T-helper 2 cell treated with Interferon-gamma antibody and Interleukin-4, amounts not matched to agents 5 μg/mL and 100 μg/mL, for 36 hours (primary cell): ENCODE data around the gene SBF2.

ENCODE experiments used
- DNase-seq: peaks from one replicate; pipeline ENCODE4 v3.0.0; 2021; ENCODE audit warnings: low spot score
- H3K27ac Mint-ChIP-seq: one replicate; pipeline ENCODE4 v1.8.0; 2021; ENCODE audit warnings: mild to moderate bottlenecking, mixed read lengths
- H3K27me3 Mint-ChIP-seq: one replicate; pipeline ENCODE4 v1.8.0; 2021; ENCODE audit warnings: low read depth, mixed read lengths
- H3K36me3 Mint-ChIP-seq: one replicate; pipeline ENCODE4 v1.8.0; 2021; ENCODE audit warnings: low read depth, mixed read lengths
- H3K4me1 Mint-ChIP-seq: one replicate; pipeline ENCODE4 v1.8.0; 2021; ENCODE audit warnings: low read depth, mixed read lengths
- H3K4me3 Mint-ChIP-seq: one replicate; pipeline ENCODE4 v1.8.0; 2022; ENCODE audit warnings: mild to moderate bottlenecking, moderate library complexity, mixed read lengths
- H3K9me3 Mint-ChIP-seq: one replicate; pipeline ENCODE4 v1.8.0; 2021; ENCODE audit warnings: mixed read lengths

SBF2 gene

DNA sequence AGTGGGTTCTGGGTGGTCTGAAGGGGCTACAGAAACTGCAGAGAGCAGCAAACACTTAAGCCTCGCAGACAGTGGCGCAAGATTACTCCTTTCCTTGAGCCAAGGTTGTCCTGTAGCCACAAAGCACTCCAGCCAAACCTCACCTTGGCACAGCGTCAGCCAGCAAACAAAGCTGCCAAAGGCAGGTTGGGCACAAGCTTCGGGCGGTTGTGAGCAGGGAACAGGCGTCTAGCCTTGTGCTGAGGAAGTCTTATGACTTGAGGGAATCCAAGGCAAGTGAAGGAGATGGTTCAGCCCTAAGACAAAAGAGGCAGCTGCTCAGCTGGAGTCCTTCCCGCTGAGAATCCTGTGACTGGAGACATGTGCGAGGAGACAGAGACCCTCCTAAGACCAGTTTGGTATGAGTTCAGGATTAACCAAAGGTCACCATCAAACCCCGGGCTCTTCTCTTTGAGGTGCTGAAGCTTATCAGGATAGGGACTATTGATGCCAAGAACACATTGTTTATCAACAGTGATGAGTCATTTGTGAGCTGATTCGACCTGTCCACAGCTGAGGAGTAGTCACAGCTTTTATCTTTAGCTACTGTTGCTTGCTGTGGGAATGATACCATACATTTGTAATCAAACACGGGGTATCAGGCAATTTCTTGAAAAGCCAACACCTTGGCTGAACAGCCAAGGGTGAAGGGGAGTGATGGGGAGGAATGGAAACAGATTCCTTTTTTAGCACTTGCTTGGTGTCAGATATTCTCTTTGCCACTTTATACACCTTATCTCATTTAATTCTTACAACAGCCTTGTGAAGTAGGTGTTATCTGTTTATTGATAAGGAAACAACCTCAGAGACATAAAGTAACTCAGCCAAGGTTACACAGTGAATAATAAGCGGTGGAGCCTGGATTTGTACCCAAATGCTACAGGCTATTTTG is 15.4 kb upstream of the SBF2 start:
- no peaks in the 10 kb centered on the region for H3K9me3 Mint-ChIP-seq
- peaks cover 27% of the 10 kb centered on the region for H3K4me1 Mint-ChIP-seq
- no peak for DNase-seq
- no peak overlapping the region for H3K27ac Mint-ChIP-seq
- H3K27me3 Mint-ChIP-seq, result peaks cover 60% of the 10 kb centered on the region
- no peak overlapping the region for H3K4me3 Mint-ChIP-seq
- H3K36me3 Mint-ChIP-seq, result peaks cover 1% of the 10 kb centered on the region

DNA sequence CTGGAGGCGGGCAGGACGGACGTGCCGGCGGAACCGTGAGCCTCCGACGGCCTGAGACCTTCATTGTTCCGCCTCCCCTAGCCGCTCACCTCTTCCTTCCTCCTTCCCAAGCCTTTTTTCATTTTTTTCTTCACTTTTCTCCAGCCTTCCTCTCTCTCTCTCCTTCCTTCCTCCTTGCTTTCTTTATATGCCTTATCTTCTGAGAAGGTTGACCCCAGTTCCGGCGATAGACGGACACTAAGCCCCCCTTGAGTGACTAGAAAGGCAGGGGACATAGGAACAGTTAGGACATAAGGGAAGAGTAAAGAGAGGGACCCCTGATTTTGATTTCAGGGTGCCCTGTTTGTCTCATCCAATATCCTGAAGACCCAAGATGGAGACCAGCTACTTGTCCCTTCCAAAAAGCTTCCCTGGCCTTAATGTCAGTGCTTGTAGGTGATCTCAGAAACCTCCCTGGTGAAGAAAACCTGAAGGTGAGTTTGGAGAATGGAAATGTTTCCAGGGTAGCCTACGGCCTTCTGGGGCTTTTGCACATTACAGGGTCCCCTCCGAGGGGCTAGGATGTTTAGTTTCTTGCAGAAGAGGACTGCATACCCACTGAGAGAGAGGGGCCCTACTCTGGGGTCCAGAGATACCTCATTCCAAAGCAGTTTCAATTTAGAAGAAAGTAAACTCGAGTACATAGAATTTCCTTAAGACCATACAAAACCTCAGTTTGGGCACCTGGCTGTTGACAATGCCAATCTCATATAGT is 14.4 kb upstream of the SBF2 start:
- Mint-ChIP-seq H3K27ac (peak overlapping the region; percentile 70), H3K4me3 (peak overlapping the region; percentile 67), H3K9me3 (no peaks in the 10 kb centered on the region), H3K4me1 (peaks cover 33% of the 10 kb centered on the region), H3K36me3 (peaks cover 1% of the 10 kb centered on the region), H3K27me3 (peaks cover 68% of the 10 kb centered on the region)
- DNase-seq, result no peak

DNA sequence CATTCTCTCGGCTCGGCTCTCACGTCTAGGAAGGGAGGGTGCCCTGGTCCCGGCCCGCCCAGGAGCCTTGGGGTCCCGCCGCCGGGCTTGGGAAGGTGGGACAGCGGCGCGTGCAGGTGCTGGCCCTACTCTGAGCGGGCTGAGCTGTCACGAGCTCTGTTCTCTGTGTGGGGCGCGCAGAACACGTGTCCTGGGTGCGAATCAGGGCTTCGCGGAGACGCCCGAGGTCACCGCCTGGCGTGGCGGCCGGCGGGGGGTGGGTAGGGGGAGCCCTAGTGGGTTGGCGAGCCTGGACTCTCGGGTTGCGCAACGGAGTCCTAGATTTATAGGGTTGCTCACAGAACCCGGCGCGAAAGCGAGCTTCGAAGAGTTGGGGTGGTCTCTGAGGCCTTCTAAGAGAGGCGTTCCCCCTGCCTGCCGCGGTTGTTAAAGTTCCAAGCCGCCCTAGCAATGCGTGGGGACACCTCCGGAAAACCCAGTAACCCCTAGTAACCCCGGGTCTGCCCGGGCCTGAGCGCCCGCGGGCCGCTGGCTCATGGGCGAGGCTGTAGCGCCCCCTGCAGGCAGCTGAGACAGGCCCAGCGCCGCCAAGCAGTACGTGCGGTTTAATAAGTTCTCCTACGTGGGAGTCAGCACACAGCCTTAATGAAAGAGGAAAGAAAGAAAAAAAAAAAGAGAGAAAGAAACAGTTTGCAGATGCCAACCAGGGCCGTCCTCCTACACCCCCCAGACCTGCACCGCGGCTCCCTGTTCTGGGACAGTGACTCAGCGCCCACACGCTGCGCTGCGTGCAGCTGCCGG is 13.6 kb upstream of the SBF2 start:
- Mint-ChIP-seq H3K27ac (peak overlapping the region; percentile 64), H3K9me3 (no peaks in the 10 kb centered on the region), H3K36me3 (peaks cover 3% of the 10 kb centered on the region), H3K4me3 (peak overlapping the region; percentile 67), H3K4me1 (peaks cover 38% of the 10 kb centered on the region), H3K27me3 (peaks cover 75% of the 10 kb centered on the region)
- peak; percentile 86 for DNase-seq

DNA sequence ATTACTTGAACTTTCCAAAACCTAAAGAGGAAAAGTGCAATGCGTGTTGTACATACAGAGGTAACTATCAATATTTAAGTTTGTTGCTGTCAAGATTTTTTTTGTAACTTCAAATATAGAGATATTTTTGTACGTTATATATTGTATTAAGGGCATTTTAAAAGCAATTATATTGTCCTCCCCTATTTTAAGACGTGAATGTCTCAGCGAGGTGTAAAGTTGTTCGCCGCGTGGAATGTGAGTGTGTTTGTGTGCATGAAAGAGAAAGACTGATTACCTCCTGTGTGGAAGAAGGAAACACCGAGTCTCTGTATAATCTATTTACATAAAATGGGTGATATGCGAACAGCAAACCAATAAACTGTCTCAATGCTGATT is 13.0 kb upstream of the SBF2 start:
- peaks cover 3% of the 10 kb centered on the region for H3K36me3 Mint-ChIP-seq
- DNase-seq, result no peak
- H3K4me3 Mint-ChIP-seq, result peak overlapping the region; percentile 67
- no peak overlapping the region for H3K27ac Mint-ChIP-seq
- H3K27me3 Mint-ChIP-seq, result peaks cover 76% of the 10 kb centered on the region
- H3K9me3 Mint-ChIP-seq, result no peaks in the 10 kb centered on the region
- H3K4me1 Mint-ChIP-seq, result peaks cover 41% of the 10 kb centered on the region

DNA sequence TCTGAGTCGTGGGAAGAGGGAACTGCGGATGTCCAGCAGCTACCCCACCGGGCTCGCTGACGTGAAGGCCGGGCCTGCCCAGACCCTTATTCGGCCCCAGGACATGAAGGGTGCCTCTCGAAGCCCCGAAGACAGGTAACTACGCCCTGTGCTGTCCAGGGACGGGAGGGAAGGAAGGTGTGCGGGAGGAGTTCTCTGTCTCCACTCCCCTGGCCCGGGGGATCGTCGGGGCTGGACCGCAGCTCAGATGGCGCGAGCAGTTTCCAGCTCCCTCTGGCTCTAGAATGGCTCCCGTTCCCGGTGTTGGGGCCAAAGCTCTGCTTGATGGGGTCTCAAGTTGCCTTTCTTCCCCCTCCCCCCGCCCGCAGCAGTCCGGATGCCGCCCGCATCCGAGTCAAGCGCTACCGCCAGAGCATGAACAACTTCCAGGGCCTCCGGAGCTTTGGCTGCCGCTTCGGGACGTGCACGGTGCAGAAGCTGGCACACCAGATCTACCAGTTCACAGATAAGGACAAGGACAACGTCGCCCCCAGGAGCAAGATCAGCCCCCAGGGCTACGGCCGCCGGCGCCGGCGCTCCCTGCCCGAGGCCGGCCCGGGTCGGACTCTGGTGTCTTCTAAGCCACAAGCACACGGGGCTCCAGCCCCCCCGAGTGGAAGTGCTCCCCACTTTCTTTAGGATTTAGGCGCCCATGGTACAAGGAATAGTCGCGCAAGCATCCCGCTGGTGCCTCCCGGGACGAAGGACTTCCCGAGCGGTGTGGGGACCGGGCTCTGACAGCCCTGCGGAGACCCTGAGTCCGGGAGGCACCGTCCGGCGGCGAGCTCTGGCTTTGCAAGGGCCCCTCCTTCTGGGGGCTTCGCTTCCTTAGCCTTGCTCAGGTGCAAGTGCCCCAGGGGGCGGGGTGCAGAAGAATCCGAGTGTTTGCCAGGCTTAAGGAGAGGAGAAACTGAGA is 12.2 kb upstream of the SBF2 start:
- peaks cover 41% of the 10 kb centered on the region for H3K4me1 Mint-ChIP-seq
- no peaks in the 10 kb centered on the region for H3K9me3 Mint-ChIP-seq
- H3K27ac Mint-ChIP-seq, result no peak overlapping the region
- peaks cover 3% of the 10 kb centered on the region for H3K36me3 Mint-ChIP-seq
- peak overlapping the region; percentile 67 for H3K4me3 Mint-ChIP-seq
- DNase-seq, result no peak
- peaks cover 76% of the 10 kb centered on the region for H3K27me3 Mint-ChIP-seq

DNA sequence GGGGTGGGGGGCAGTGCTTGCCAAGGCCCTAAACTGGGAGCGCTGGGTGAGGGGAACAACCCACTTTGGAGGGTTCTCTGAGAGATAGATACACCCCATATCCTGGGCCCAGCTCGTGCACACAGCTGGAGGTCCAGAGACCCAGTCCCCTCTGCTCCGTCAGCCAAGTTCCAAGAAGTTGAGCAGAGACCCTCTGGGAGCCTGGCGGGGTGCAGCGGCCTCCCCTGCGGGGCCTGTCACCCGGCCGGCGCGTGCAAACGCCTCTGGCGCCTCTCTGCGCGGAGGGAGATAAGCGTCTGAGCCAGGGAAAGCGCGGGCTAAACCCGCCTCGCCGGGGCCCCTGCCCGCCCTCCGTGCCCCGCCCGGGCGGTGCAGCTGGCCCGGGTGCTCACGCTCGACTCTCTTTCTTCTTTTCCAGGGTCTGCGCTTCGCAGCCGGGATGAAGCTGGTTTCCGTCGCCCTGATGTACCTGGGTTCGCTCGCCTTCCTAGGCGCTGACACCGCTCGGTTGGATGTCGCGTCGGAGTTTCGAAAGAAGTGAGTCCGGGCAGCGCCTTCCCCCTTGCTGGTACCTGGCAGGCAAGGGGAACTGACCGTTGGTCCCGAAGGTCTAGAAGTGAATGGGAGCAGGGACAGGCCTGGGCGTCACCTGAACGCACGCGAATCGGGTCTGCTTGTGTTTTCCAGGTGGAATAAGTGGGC is 11.4 kb upstream of the SBF2 start:
- no peak for DNase-seq
- no peaks in the 10 kb centered on the region for H3K9me3 Mint-ChIP-seq
- no peak overlapping the region for H3K27ac Mint-ChIP-seq

DNA sequence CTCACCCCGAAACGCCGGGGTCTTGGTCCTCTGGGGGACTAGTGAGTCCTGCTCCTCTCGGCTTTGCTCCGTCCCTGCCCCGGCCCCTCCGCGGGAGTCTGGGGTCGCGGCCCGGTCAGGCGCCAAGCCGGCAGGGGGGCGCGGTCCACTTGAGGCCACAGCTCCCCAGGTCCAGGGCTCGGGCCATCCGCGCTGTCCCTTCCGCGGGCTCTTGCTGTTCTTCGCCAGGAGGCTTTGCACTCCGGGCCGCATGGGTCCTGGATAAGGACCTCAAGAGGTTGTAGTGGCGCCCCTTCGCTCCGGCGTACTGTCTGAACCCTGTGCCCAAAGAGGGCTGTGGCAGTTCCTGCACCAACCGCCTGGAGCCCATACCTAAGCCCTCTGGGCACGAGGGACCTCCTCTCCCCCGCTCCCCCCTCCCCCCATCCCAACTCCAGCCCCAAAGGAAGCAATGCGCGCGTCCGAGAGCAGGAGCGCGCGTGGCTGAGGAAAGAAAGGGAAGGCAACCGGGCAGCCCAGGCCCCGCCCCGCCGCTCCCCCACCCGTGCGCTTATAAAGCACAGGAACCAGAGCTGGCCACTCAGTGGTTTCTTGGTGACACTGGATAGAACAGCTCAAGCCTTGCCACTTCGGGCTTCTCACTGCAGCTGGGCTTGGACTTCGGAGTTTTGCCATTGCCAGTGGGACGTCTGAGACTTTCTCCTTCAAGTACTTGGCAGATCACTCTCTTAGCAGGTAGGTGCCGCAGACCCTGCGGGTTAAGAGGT is 10.7 kb upstream of the SBF2 start, which contains the start of gene ADM:
Gene ADM (plus strand): TSS at position 579 of the 767 bp plus-strand sequence. CDS start 628 bp downstream, outside the sequence.
- Mint-ChIP-seq H3K27me3 (peaks cover 80% of the 10 kb centered on the region), H3K9me3 (no peaks in the 10 kb centered on the region), H3K4me1 (peaks cover 39% of the 10 kb centered on the region), H3K27ac (no peak within 1 kb of the TSS), H3K4me3 (peak within 1 kb of the TSS; percentile 99), H3K36me3 (peaks cover 3% of the 10 kb centered on the region)
- DNase-seq, result no peak

More for the DNA sequence above, 11.4 kb upstream of the SBF2 start:
- Mint-ChIP-seq H3K36me3 (peaks cover 3% of the 10 kb centered on the region), H3K4me1 (peaks cover 41% of the 10 kb centered on the region), H3K4me3 (peak overlapping the region; percentile 73), H3K27me3 (peaks cover 80% of the 10 kb centered on the region)

DNA sequence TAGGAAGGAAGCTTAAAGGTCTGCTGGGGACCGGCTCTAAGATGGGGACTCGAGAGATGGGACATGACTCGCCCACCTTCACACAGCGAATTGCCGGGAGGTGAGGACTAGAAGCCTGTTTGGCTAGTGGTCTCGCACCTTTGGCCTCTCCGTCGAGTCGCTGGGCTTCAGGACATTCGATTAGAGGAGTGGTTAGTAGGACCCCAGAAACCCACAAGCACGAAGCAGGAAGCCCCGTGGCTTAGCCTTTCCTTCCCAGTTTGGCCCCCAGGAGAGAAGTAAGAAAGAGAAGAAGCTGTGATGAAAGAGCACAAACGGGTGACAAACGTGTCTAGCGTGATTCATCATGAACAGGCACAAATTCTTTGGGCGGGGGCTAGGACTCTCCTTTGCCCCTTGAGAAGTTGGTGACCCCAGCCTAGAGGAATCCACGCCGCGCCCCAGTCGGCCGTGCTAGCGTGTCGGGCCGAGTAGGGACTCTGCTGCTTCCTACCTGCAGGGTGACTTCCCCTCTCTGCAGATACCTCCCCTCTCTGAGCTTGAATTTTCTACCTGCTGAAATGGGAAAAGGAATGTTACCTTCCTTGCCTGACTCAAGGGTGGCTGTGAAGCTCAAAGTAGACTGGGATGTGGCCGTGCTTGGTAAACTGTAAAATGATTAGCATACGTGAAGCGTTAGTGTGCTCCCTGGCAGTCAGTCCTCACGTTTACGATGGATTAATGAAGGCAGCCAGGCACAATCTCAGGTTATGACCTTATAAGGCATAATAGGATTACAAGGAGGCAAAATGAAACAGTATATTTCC is 9.7 kb upstream of the SBF2 start:
- Mint-ChIP-seq H3K27me3 (peaks cover 78% of the 10 kb centered on the region), H3K9me3 (no peaks in the 10 kb centered on the region), H3K27ac (no peak overlapping the region), H3K4me3 (peak overlapping the region; percentile 99), H3K36me3 (peaks cover 3% of the 10 kb centered on the region), H3K4me1 (peaks cover 41% of the 10 kb centered on the region)
- DNase-seq, result no peak

DNA sequence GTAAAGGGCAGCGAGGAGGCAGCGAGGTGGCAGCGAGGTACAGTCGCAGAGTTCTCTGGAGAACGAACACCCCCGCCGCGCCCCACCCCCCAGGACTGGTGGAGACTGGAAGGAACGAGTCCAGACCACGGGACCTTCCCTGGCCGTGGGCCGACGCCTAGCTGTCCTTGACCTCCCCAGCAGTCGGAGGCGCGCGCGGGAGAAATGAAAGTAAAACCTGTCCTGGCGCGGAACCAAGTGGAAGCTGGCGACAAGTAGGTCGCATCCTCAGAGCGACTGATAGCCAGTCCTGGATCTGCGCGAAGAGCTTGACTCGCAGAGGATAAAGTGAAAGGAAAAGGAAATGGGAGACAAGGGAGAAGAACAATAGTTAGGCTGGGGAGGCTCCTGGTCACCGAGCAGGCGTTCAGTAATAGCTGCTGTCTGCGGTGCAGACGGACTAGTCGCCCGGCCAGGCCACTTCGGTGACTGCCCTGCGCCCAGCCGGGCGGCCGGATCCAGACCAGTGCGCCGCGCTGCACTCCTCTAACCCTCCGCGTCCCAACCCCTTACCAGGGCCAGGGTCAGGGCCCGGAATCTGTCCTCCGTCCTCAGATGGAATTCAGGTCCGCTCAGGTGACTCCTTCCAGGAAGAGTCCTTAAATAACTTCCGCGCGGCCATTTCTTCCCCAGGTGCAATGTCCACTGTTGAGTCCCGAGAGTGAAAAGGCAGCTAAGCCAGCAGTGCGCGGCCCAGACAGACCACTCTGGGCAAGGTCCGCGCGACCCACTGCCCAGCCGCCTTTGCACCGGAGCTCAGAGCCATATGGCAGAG is 8.9 kb upstream of the SBF2 start:
- Mint-ChIP-seq H3K36me3 (peaks cover 3% of the 10 kb centered on the region), H3K4me1 (peaks cover 43% of the 10 kb centered on the region), H3K4me3 (peak overlapping the region; percentile 99), H3K9me3 (no peaks in the 10 kb centered on the region), H3K27ac (peak overlapping the region; percentile 63), H3K27me3 (peaks cover 77% of the 10 kb centered on the region)
- peak; percentile 54 for DNase-seq

DNA sequence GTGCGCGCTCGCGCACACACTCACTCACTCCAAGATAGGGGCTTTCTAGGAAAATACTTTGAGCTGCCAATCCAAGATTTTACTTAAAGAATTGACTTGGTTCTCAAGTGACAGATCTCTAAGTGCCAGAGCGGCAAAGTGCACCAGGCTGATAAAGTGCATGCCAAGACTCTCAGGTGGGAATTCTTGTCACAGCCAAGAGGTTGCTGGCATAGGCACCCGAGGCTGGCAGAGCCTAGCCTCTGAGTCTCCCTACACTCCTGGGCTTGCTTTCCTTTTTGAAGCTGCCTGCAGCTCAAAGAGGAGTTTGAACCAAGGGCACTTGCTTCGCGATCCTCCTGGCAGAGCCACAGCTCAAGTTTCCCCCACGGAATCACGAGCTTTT is 8.3 kb upstream of the SBF2 start:
- H3K36me3 Mint-ChIP-seq, result peaks cover 3% of the 10 kb centered on the region
- no peak for DNase-seq
- H3K27ac Mint-ChIP-seq, result no peak overlapping the region
- no peaks in the 10 kb centered on the region for H3K9me3 Mint-ChIP-seq
- H3K4me1 Mint-ChIP-seq, result peaks cover 46% of the 10 kb centered on the region
- peaks cover 81% of the 10 kb centered on the region for H3K27me3 Mint-ChIP-seq
- peak overlapping the region; percentile 99 for H3K4me3 Mint-ChIP-seq
